Lower lobe of right lung (tissue), 2 donors: ENCODE results near the gene FRA10AC1. TPM values are rescaled to one million over a fixed set of nuclear protein-coding genes. Genes with fewer than 3 reads are reported as not detected.

Source experiments
- ATAC-seq, 2 donors: fragments of 200-7000 bp; cut with Tn5 transposase; one replicate each; pipeline ENCODE4 v1.9.1; 2020 to 2022; ENCODE audit warnings: mild to moderate bottlenecking in 2 of 2, moderate library complexity in 2 of 2
- DNase-seq: peaks from one replicate; pipeline ENCODE4 v3.0.0-alpha.2; 2020
- H3K27ac ChIP-seq: fragments of 200-600 bp; one replicate; pipeline ENCODE4 v1.8.0; 2022
- H3K27me3 ChIP-seq: fragments of 200-600 bp; one replicate; pipeline ENCODE4 v1.8.0; 2022; ENCODE audit warnings: low read depth
- H3K36me3 ChIP-seq: fragments of 200-600 bp; one replicate; pipeline ENCODE4 v1.8.0; 2022; ENCODE audit warnings: mild to moderate bottlenecking
- H3K4me1 ChIP-seq: fragments of 200-600 bp; one replicate; pipeline ENCODE4 v1.8.0; 2022
- H3K4me3 ChIP-seq: fragments of 200-600 bp; one replicate; pipeline ENCODE4 v1.8.0; 2022; ENCODE audit warnings: mild to moderate bottlenecking
- H3K9me3 ChIP-seq: fragments of 200-600 bp; one replicate; pipeline ENCODE4 v1.8.0; 2022
- CTCF ChIP-seq: fragments of 200-600 bp; IDR thresholded peaks from one replicate; pipeline ENCODE4 v1.8.0; 2022; ENCODE audit warnings: antibody characterized with exemption, mild to moderate bottlenecking
- intact Hi-C: fragments of 100-400 bp; cut with DNase I; formaldehyde crosslinking; loops from one replicate; pipeline ENCODE4 v1.11.0; 2022
- total RNA-seq: library from RNA; stranded (reverse); fragmentation: NEBNext Ultra II Directional; extraction: Animal tissue kit (Norgen Biotek cat#: 25700); gene quantifications from one replicate; pipeline ENCODE4 v1.2.1, GENCODE V29; 2021
- donor health status: DM: no; HTN: yes; CAD: no; lungs with severe emphysema.

FRA10AC1 gene
- total RNA-seq, 1 donor from 2014 or later, result 19.1 TPM

- TF ChIP-seq CTCF, result no peak
- DNase-seq, result no peak
- Histone ChIP-seq H3K4me3 (no peak overlapping the region), H3K4me1 (no peaks in the 10 kb centered on the region), H3K27me3 (no peaks in the 10 kb centered on the region), H3K9me3 (no peaks in the 10 kb centered on the region), H3K27ac (no peak overlapping the region), H3K36me3 (no peaks in the 10 kb centered on the region)
- intact Hi-C loops, result no loop called here
- ATAC-seq, result peak in 1 of 2 donors; percentile 19
Observed at GRCh38 chr10:93630625-93631557, 71.5 kb downstream of the FRA10AC1 start.

- Histone ChIP-seq H3K36me3 (no peaks in the 10 kb centered on the region), H3K4me3 (no peak overlapping the region), H3K4me1 (no peaks in the 10 kb centered on the region), H3K27me3 (no peaks in the 10 kb centered on the region), H3K9me3 (no peaks in the 10 kb centered on the region), H3K27ac (no peak overlapping the region)
- ATAC-seq, result no peak
- DNase-seq, result no peak
- TF ChIP-seq CTCF, result no peak
- intact Hi-C loops, result no loop called here
Observed at GRCh38 chr10:93629647-93630305, 72.6 kb downstream of the FRA10AC1 start.

GRCh38 chr10:93628858-93629257, 73.5 kb downstream of the FRA10AC1 start:
- Histone ChIP-seq H3K9me3 (no peaks in the 10 kb centered on the region), H3K4me1 (no peaks in the 10 kb centered on the region), H3K4me3 (no peak overlapping the region), H3K27me3 (no peaks in the 10 kb centered on the region), H3K27ac (no peak overlapping the region), H3K36me3 (no peaks in the 10 kb centered on the region)
- intact Hi-C loops, result no loop called here
- ATAC-seq, result no peak
- TF ChIP-seq CTCF, result no peak
- no peak for DNase-seq

GRCh38 chr10:93622942-93623341, 79.5 kb downstream of the FRA10AC1 start:
- intact Hi-C loops, result no loop called here
- Histone ChIP-seq H3K27me3 (no peaks in the 10 kb centered on the region), H3K36me3 (no peaks in the 10 kb centered on the region), H3K9me3 (no peaks in the 10 kb centered on the region), H3K4me3 (no peak overlapping the region), H3K4me1 (no peaks in the 10 kb centered on the region), H3K27ac (no peak overlapping the region)
- ATAC-seq, result no peak
- TF ChIP-seq CTCF, result no peak
- no peak for DNase-seq

- no peak for TF ChIP-seq CTCF
- intact Hi-C loops, result no loop called here
- no peaks in the 10 kb centered on the region for H3K27me3 ChIP-seq
- no peaks in the 10 kb centered on the region for H3K4me1 ChIP-seq
- no peaks in the 10 kb centered on the region for H3K36me3 ChIP-seq
- H3K27ac ChIP-seq, result no peak overlapping the region
- H3K9me3 ChIP-seq, result no peaks in the 10 kb centered on the region
- ATAC-seq, result no peak
- no peak overlapping the region for H3K4me3 ChIP-seq
- DNase-seq, result no peak
Observed at GRCh38 chr10:93620925-93621324, 81.5 kb downstream of the FRA10AC1 start.

Other genes starting within 250 kb of the FRA10AC1 start
- 127 TPM for gene MYOF, start 220.3 kb downstream of the FRA10AC1 start, total RNA-seq
- 1.4 TPM for gene CEP55, start 206.0 kb downstream of the FRA10AC1 start, total RNA-seq
- 13.7 TPM for gene FFAR4, start 135.9 kb downstream of the FRA10AC1 start, total RNA-seq
- gene RBP4, start 101.4 kb downstream of the FRA10AC1 start, total RNA-seq, result 17.4 TPM
- not detected for gene PDE6C, start 90.1 kb downstream of the FRA10AC1 start, total RNA-seq
- gene LGI1, start 55.3 kb upstream of the FRA10AC1 start, total RNA-seq, result not detected
- 3.6 TPM for gene SLC35G1, start 191.4 kb upstream of the FRA10AC1 start, total RNA-seq